Loucy (cell line): ENCODE data around the gene CD1D.

Source experiments
- H2AFZ ChIP-seq: fragments of 200-600 bp; sonication (generic); 2 replicates; pipeline ENCODE4 v1.6.0; 2016; ENCODE audit warnings: antibody characterized with exemption, mild to moderate bottlenecking, low read length, moderate library complexity
- H3F3A ChIP-seq: fragments of 200-600 bp; 2 replicates; pipeline ENCODE4 v1.6.0; 2016; ENCODE audit warnings: antibody characterized with exemption, low read depth, mild to moderate bottlenecking
- H3K27me3 ChIP-seq: fragments of 200-600 bp; sonication (generic); 2 replicates; pipeline ENCODE4 v1.6.1; 2014; ENCODE audit warnings: low read length, mild to moderate bottlenecking; ENCODE audit not compliant: insufficient read depth, poor library complexity, severe bottlenecking
- H3K36me3 ChIP-seq: fragments of 200-600 bp; sonication (generic); 2 replicates; pipeline ENCODE4 v1.6.1; 2016; ENCODE audit warnings: low read length; ENCODE audit not compliant: insufficient read depth
- H3K4me1 ChIP-seq: fragments of 200-600 bp; sonication (generic); 2 replicates; pipeline ENCODE4 v1.5.1; 2014; ENCODE audit warnings: low read length, mild to moderate bottlenecking; ENCODE audit not compliant: insufficient read depth, poor library complexity, severe bottlenecking
- H3K4me2 ChIP-seq: fragments of 200-600 bp; sonication (generic); 2 replicates; pipeline ENCODE4 v1.6.0; 2014; ENCODE audit warnings: antibody characterized with exemption, low read length, low read depth, mild to moderate bottlenecking; ENCODE audit not compliant: poor library complexity, severe bottlenecking
- H3K4me3 ChIP-seq: fragments of 200-600 bp; sonication (generic); 2 replicates; pipeline ENCODE4 v1.5.1; 2014; ENCODE audit warnings: low read length, mild to moderate bottlenecking, mixed read lengths; ENCODE audit not compliant: poor library complexity, severe bottlenecking
- H3K79me2 ChIP-seq: fragments of 200-600 bp; sonication (generic); 2 replicates; pipeline ENCODE4 v1.6.1; 2014; ENCODE audit warnings: low read length; ENCODE audit not compliant: insufficient read depth
- H3K9ac ChIP-seq: fragments of 200-600 bp; sonication (generic); 2 replicates; pipeline ENCODE4 v1.6.0; 2014; ENCODE audit warnings: mild to moderate bottlenecking, low read depth, low read length, moderate library complexity; ENCODE audit not compliant: poor library complexity, severe bottlenecking
- H3K9me2 ChIP-seq: fragments of 200-600 bp; sonication (generic); replicated peaks from 2 replicates; pipeline ENCODE4 v1.6.1; 2016; ENCODE audit warnings: low read depth, low read length, mixed read lengths
- H3K9me3 ChIP-seq: fragments of 200-600 bp; sonication (generic); 2 replicates; pipeline ENCODE4 v1.6.1; 2014; ENCODE audit warnings: mild to moderate bottlenecking, antibody characterized with exemption, low read length, low read depth; ENCODE audit not compliant: insufficient read depth
- H4K20me1 ChIP-seq: fragments of 200-600 bp; sonication (generic); 2 replicates; pipeline ENCODE4 v1.6.0; 2014; ENCODE audit warnings: antibody characterized with exemption, low read length, mild to moderate bottlenecking; ENCODE audit not compliant: insufficient read depth, poor library complexity, severe bottlenecking
- CTCF ChIP-seq: fragments of 200-600 bp; sonication (generic); conservative IDR thresholded peaks from 2 replicates; pipeline ENCODE4 v1.5.1; 2014; ENCODE audit warnings: mild to moderate bottlenecking, antibody characterized with exemption, low read length
- EZH2phosphoT487 ChIP-seq: fragments of 200-600 bp; IDR thresholded peaks from 2 replicates; pipeline ENCODE4 v1.6.1; 2018; ENCODE audit warnings: antibody characterized with exemption, mild to moderate bottlenecking, moderate library complexity, borderline replicate concordance

Gene CD1D

GRCh38 chr1:158185770-158186169, 5.1 kb downstream of the CD1D start:
- peaks cover 31% of the 10 kb centered on the region for H3K27me3 ChIP-seq

GRCh38 chr1:158186180-158186579, 5.5 kb downstream of the CD1D start:
- Histone ChIP-seq H3K9ac (no peak overlapping the region), H3F3A (no peaks in the 10 kb centered on the region), H3K4me3 (no peak overlapping the region), H3K4me2 (no peak overlapping the region), H3K4me1 (peaks cover 3% of the 10 kb centered on the region), H3K9me3 (no peaks in the 10 kb centered on the region), H4K20me1 (no peaks in the 10 kb centered on the region), H3K9me2 (no peaks in the 10 kb centered on the region), H3K36me3 (no peaks in the 10 kb centered on the region), H2AFZ (no peak overlapping the region), H3K27me3 (peaks cover 26% of the 10 kb centered on the region), H3K79me2 (no peaks in the 10 kb centered on the region)
- TF ChIP-seq EZH2phosphoT487 (no peak), CTCF (no peak)

More at GRCh38 chr1:158185770-158186169, 5.1 kb downstream of the CD1D start:
- Histone ChIP-seq H3K9me3 (no peaks in the 10 kb centered on the region), H3K4me2 (no peak overlapping the region), H3K9me2 (no peaks in the 10 kb centered on the region), H3K4me1 (peaks cover 7% of the 10 kb centered on the region), H3K9ac (no peak overlapping the region), H3K36me3 (no peaks in the 10 kb centered on the region), H3F3A (no peaks in the 10 kb centered on the region), H2AFZ (no peak overlapping the region), H4K20me1 (no peaks in the 10 kb centered on the region), H3K79me2 (no peaks in the 10 kb centered on the region), H3K4me3 (no peak overlapping the region)
- no peak for TF ChIP-seq EZH2phosphoT487
- no peak for TF ChIP-seq CTCF

- H3F3A ChIP-seq = no peaks in the 10 kb centered on the region
- TF ChIP-seq CTCF (no peak), EZH2phosphoT487 (no peak)
- no peak overlapping the region for H2AFZ ChIP-seq
- H3K79me2 ChIP-seq = no peaks in the 10 kb centered on the region
- H3K9ac ChIP-seq = no peak overlapping the region
- no peak overlapping the region for H3K4me3 ChIP-seq
- peaks cover 7% of the 10 kb centered on the region for H3K27me3 ChIP-seq
- no peaks in the 10 kb centered on the region for H3K36me3 ChIP-seq
- H3K4me2 ChIP-seq = no peak overlapping the region
- no peaks in the 10 kb centered on the region for H4K20me1 ChIP-seq
- no peaks in the 10 kb centered on the region for H3K9me2 ChIP-seq
- no peaks in the 10 kb centered on the region for H3K4me1 ChIP-seq
- H3K9me3 ChIP-seq = no peaks in the 10 kb centered on the region
These were observed 7.9 kb downstream of the CD1D start for GRCh38 chr1:158188611-158189010.
